Measurements from ENCODE around the gene PCBD2.

- no peak for TF ChIP-seq CTCF (conservative IDR thresholded peaks at IDR 0.05 in 1 of 2, IDR thresholded peaks at IDR 0.05 in 1 of 2; ENCODE audit: low read depth in 1 of 2, low read length in 2 of 2)
- no peak for TF ChIP-seq EZH2 (IDR thresholded peaks at IDR 0.05; ENCODE audit: low read length, missing control alignments)
Observed at GRCh38 chr5:134965271-134965825, 60.4 kb downstream of the PCBD2 start.

Data from fibroblast of lung (primary cell).